Measurements from ENCODE around the gene PMM2. TPM values are rescaled to one million over a fixed set of nuclear protein-coding genes. Genes with fewer than 3 reads are reported as not detected.
A peak's percentile ranks its signal among the peaks of the same experiment; 100 is the strongest.

Gene PMM2
- total RNA-seq, 1 experiment from 2014 or later, result 48.9 TPM

DNA sequence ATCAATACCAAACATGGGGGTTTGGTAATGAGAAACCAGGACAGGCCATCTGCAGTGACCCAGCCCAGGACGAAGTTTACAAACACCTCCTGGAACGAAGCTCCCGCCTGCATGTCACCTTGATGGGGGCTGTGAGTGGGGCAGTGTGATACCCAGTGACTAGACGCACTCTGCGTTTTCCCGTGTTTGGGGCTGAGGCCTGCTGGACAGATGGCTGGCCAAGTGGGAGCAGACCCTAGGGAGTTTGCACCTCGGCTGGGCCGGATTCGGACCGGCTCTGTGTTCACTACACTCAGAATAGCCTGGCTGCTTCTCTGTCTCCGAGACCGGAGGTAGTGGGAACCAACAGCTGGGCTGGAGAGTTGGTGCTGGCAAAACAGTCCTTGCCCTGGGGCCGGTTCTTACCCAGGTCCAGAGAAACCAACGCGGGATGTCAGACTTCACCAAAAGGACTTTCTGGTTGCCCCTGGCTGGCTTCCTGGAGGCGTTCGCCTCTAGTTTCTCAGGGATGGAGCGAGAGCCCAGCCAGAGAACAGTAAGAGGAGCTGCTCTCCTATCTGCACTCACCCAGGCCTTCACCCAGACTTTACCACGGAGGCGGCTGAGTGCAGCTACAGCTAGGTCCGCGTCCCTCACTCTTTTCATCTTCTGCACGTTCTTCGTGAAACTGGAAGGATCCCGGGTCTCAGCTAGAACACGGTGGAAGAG lies 50.7 kb downstream of the PMM2 start:
- DNase-seq (ENCODE audit: extremely low read depth, low read depth), result no peak

- no peak for DNase-seq (ENCODE audit: extremely low read depth, low read depth)
These were observed 51.3 kb downstream of the PMM2 start for GRCh38 chr16:8848939-8849391.

GRCh38 chr16:8849411-8850011 lies 51.9 kb downstream of the PMM2 start:
- DNase-seq (ENCODE audit: extremely low read depth, low read depth), result no peak

DNA sequence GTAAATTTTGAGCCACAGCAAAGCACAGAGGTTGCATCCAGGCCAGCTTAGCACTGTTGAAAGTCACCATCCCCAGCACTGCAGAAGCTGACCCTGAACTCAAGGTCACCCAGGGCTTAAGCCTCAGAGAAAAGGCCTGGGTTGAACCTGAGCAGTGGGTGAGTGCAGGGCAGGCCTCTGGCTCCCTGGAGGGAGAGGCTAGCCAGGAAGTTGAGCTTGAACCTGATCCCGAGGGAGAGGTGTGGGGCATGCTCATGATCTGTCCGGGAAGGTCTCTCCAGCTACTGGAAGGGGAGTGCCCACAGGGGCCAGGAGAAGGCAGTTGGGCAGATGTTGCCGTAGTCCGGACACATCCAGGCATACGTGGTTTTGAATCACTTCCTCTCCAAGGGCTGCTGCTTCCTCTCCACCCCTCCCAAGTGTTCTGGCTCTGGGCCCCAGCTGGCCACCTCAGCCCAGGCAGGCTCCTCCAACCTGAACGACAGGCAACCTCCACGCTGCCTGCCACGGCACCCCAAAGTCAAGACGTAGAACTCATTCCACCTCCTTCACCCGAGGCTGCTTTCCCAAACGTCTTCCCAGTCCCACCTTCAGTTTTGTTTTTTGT lies 52.7 kb downstream of the PMM2 start:
- DNase-seq (ENCODE audit: extremely low read depth, low read depth), result no peak

DNA sequence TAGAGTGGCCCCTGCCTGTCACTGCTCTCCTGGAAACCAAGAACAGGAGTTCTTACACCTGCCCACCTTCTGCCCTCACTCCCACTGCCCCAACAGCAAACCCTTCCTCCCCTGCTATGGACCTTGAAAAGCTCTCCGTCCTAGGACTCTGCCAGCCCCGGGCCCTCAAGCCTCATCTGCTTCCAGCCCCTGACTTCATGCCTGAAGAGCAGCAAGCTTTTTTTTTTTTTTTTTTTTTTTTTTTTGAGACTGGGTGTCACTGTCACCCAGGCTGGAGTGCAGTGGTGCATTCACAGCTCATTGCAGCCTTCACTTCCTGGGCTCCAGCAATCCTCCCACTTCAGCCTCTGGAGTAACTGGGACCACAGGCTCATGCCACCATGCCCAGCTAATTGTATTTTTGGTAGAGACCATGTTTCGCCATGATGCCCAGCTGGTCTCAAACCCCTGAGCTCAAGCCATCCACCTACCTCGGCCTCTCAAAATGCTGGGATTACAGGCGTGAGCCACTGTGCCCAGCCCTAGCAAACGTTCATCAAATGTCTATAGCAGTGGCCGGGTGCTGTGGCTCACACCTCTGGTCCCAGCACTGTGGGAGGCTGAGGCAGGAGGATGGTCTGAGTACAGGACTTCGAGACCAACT lies 54.2 kb downstream of the PMM2 start:
- DNase-seq (ENCODE audit: extremely low read depth, low read depth), result no peak

DNA sequence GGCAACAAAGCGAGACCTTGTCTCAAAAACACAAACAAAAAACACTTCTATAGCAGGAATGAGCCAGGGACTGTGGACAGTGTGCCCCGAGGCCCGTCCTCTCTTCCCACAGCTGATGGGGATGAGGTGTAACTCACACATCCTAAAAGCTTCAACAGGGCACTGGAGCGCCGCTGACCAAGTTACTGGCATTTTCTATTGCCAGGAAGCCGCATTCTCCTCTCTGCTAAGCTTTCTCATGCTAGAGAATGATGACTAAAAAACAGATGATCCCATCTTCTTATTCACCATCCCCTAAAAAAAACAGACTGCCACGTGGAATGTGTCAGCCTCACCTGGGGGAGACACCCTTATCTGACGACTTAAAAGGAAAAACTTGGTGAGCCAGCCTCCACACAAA lies 54.9 kb downstream of the PMM2 start:
- no peak for DNase-seq (ENCODE audit: extremely low read depth, low read depth)

GRCh38 chr16:8853150-8853549 lies 55.5 kb downstream of the PMM2 start:
- no peak for DNase-seq (ENCODE audit: extremely low read depth, low read depth)

GRCh38 chr16:8853611-8854010 lies 56.0 kb downstream of the PMM2 start:
- DNase-seq (ENCODE audit: extremely low read depth, low read depth), result no peak

- DNase-seq (ENCODE audit: extremely low read depth, low read depth), result no peak
These were observed 56.8 kb downstream of the PMM2 start for GRCh38 chr16:8854298-8854948.

DNA sequence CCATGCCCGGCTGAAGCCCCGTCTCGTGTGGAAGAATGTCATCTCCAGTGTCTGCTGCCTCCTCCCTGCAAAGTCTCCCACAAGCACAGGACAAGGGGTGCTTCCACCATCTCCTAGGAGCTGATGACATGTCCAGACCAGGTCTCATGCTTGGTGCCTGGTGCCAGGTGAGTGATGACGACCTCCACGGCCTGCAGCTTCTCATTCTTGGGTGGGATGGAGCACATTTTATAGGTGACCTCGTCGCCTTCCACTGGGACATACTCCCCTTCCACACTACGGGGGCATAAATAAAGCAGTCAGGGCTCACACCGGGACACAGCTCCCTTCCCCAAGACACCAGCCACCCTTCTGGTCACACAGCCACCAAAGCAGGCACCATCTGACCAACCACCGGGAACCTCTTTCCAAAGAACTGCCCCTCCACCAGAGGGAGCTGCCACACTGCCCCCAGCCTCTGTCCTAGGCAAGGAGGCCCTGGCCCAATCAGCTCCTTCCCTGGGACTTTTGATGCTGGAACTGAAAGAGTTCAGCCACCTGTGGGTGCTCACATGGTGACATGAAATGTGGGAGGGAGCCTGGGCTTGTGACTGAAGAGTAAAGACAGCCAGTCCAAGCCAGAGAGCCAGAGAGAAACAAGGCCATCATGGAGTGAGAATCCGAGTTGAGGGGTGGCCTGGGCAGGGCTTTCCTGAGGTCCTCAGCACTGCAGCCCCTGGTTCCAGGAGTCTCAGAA lies 57.6 kb downstream of the PMM2 start:
- no peak for DNase-seq (ENCODE audit: extremely low read depth, low read depth)

GRCh38 chr16:8855972-8856371 lies 58.3 kb downstream of the PMM2 start:
- no peak for DNase-seq (ENCODE audit: extremely low read depth, low read depth)

DNA sequence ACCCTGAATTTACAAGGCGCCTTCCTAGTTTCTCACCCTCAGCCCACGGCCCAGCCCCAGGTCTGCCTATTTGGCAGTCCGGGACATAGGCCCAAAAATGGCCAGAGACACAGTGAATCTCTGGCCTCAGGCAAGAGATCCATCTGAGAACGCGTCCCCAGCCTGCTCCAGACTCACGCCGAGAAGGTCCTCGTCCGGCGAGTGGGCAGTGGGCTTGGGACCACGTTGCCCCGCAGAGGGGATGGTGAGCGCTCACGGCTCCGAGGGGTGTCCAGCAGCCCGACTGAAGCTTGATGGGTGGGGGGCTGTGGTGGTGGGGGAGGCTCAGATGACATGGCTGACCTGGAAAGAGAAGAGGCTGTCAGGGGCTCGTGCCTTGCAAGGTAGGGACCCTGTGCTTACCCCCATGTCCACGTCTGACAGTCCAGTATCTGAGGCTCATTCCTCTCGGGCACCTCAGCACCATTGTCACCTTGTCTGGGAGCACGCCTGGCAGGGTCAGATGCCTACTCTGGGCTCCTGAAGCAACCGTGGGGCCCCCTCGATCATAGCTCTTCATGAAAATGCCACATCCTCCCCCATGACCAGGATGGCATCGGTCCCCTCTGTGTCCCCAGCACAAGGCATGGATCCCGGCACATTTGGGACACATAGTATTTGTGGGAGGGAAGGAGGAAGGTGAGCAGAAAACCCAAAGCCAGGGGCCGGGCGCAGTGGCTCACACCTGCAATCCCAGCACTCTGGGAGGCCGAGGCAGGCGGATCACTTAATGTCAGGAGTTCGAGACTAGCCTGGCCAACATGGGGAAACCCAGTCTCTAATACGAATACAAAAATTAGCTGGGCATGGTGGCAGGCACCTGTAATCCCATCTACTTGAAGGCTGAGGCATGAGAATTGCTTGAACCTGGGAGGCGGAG lies 61.6 kb downstream of the PMM2 start:
- DNase-seq (ENCODE audit: extremely low read depth, low read depth), result no peak

GRCh38 chr16:8859913-8860881 lies 62.6 kb downstream of the PMM2 start:
- no peak for DNase-seq (ENCODE audit: extremely low read depth, low read depth)

GRCh38 chr16:8861563-8862308 lies 64.1 kb downstream of the PMM2 start:
- DNase-seq (ENCODE audit: extremely low read depth, low read depth), result no peak

DNA sequence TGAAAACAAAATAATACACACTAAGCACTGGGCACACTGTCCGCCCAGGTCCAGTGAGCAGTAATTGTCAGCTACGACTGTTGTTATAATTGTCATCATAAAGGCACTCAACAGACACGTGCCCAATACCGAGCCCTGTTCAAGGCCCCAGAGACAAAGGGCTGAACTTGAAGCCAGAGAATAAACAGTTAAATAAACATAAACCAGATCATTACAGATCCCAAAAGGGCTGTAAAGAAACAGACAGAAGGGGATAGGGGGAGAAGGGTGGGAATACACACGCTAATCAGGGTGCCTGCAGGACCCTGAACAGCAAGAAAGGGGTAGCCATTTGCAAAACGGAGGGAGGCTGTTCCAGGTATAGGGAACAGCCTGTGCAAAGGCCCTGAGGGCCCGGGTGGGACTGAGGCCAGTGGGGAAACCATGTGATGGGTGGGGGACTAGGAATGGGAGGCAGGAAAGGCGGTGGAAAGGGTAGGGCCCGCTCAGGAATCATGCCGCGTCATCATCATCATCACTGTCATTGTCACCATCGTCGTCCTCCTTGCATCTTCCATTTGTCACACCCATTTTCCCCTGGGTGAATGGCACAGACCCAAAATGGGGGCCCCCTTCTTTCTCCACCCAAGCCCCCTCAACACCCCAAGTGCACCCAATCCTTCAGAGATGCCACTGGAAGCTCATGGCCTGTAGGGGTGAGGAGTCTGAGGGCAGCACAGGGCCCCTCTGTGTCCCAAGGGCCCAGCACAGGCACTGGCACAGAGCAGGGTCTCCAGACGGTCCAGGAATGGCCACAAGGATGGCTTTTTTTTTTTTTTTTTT lies 64.9 kb downstream of the PMM2 start:
- no peak for DNase-seq (ENCODE audit: extremely low read depth, low read depth)

DNA sequence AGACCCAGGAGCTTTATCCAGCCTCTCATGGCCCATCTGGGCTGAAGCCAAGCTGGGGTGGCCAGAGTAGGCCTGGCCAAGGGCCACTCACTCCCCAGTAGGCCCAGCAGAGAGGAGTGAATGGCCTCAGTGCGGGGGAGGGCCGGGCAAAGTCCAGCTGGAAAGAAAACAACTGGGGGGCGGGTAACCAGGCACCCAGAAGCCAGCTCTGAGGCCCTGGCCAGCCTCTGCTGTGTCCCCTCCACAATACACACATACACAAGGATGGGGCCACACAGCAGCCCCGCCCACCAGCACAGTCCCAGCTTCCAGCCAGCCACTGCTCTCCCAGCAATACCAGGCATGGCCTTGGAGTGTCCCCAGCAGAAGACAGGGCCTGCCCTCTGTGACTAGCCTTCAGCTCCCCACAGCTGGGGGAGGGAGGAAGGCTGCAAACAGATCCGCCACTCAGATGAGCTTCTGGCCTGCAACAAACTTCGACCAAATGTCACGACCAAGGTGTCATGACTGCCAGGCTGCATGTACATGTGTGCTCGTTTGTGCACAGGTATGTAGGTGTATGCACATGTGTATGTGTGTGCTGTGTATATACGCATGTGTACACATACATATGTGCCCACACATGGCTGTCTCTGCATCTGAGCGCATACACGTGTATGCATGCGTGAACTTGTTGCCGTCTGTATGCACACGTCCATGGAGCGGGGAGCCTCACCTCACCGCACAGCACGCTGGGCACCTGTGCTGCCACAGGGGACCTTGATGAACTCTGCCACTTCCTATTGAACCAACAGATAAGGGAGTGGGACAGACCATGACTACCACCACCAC lies 66.2 kb downstream of the PMM2 start:
- DNase-seq (ENCODE audit: extremely low read depth, low read depth), result peak; percentile 16
